Astrocyte (in vitro differentiated cells and primary cell): ENCODE data around the gene DNAJC27. TPM values are rescaled to one million over a fixed set of nuclear protein-coding genes. Genes with fewer than 3 reads are reported as not detected.

Source experiments
- DNase-seq: peaks from one replicate; pipeline ENCODE4 v3.0.0-alpha.2; 2010; ENCODE audit warnings: low read depth
- FAIRE-seq: peaks from 2 replicates; lab custom pipeline; 2011; peaks lifted over from hg19 to GRCh38; lab: Jason Lieb, UNC
- H2AFZ ChIP-seq: 2 replicates; pipeline ENCODE4 v1.6.0; 2012; ENCODE audit warnings: low read depth, low read length, inconsistent platforms
- H3K27ac ChIP-seq: 2 replicates; pipeline ENCODE4 v1.5.1; 2011; ENCODE audit warnings: low read depth, low read length, inconsistent platforms
- H3K27me3 ChIP-seq: 2 replicates; pipeline ENCODE4 v1.6.0; 2011; ENCODE audit warnings: low read length, inconsistent platforms; ENCODE audit not compliant: insufficient read depth
- H3K36me3 ChIP-seq: 2 replicates; pipeline ENCODE4 v1.5.1; 2011; ENCODE audit warnings: low read length, inconsistent platforms; ENCODE audit not compliant: insufficient read depth
- H3K4me1 ChIP-seq: 2 replicates; pipeline ENCODE4 v1.5.1; 2011; ENCODE audit warnings: low read length, inconsistent platforms; ENCODE audit not compliant: insufficient read depth
- H3K4me2 ChIP-seq: 2 replicates; pipeline ENCODE4 v1.6.0; 2012; ENCODE audit warnings: low read length, inconsistent platforms
- H3K4me3 ChIP-seq: 2 replicates; pipeline ENCODE4 v1.5.1; 2011; ENCODE audit warnings: low read depth, mild to moderate bottlenecking, low read length, inconsistent platforms; ENCODE audit not compliant: insufficient read depth
- H3K79me2 ChIP-seq: 2 replicates; pipeline ENCODE4 v1.6.0; 2012; ENCODE audit warnings: mild to moderate bottlenecking, low read length, inconsistent platforms; ENCODE audit not compliant: insufficient read depth
- H3K9ac ChIP-seq: 2 replicates; pipeline ENCODE4 v1.6.0; 2012; ENCODE audit warnings: mild to moderate bottlenecking, low read length, inconsistent platforms
- H3K9me3 ChIP-seq: 2 replicates; pipeline ENCODE4 v1.5.1; 2012; ENCODE audit warnings: low read depth, mild to moderate bottlenecking, low read length, inconsistent platforms; ENCODE audit not compliant: insufficient read depth
- H4K20me1 ChIP-seq: 2 replicates; pipeline ENCODE4 v1.6.0; 2012; ENCODE audit warnings: low read length, inconsistent platforms; ENCODE audit not compliant: insufficient read depth
- H3K27ac Mint-ChIP-seq: one replicate; pipeline ENCODE4 v1.8.0; 2021; ENCODE audit warnings: mild to moderate bottlenecking, mixed read lengths; ENCODE audit not compliant: unreplicated experiment
- H3K27me3 Mint-ChIP-seq: one replicate; pipeline ENCODE4 v1.8.0; 2021; ENCODE audit warnings: low read depth, mixed read lengths; ENCODE audit not compliant: unreplicated experiment
- H3K36me3 Mint-ChIP-seq: one replicate; pipeline ENCODE4 v1.8.0; 2021; ENCODE audit warnings: low read depth, mixed read lengths; ENCODE audit not compliant: unreplicated experiment
- H3K4me1 Mint-ChIP-seq: one replicate; pipeline ENCODE4 v1.8.0; 2021; ENCODE audit warnings: low read depth, mixed read lengths; ENCODE audit not compliant: unreplicated experiment
- H3K4me3 Mint-ChIP-seq: one replicate; pipeline ENCODE4 v1.8.0; 2021; ENCODE audit warnings: mild to moderate bottlenecking, moderate library complexity, mixed read lengths; ENCODE audit not compliant: unreplicated experiment
- H3K9me3 Mint-ChIP-seq: one replicate; pipeline ENCODE4 v1.8.0; 2021; ENCODE audit warnings: mild to moderate bottlenecking, mixed read lengths; ENCODE audit not compliant: unreplicated experiment
- EZH2 ChIP-seq: IDR thresholded peaks from 2 replicates; pipeline ENCODE4 v1.6.1; 2012; ENCODE audit warnings: mild to moderate bottlenecking, low read length, inconsistent platforms; ENCODE audit not compliant: insufficient read depth
- total RNA-seq: library from RNA; stranded (reverse); gene quantifications from 2 replicates; pipeline ENCODE4 v1.2.1, GENCODE V29; 2021
- TF ChIP-seq, protein P1 (sequence below): IDR thresholded peaks from 2 replicates; pipeline ENCODE4 v1.5.1; 2011; ENCODE audit warnings: low read depth, mild to moderate bottlenecking, inconsistent platforms, low read length, moderate library complexity; ENCODE audit not compliant: insufficient read depth

Gene DNAJC27
- total RNA-seq, 1 donor from 2014 or later, result 3.5 TPM

DNA sequence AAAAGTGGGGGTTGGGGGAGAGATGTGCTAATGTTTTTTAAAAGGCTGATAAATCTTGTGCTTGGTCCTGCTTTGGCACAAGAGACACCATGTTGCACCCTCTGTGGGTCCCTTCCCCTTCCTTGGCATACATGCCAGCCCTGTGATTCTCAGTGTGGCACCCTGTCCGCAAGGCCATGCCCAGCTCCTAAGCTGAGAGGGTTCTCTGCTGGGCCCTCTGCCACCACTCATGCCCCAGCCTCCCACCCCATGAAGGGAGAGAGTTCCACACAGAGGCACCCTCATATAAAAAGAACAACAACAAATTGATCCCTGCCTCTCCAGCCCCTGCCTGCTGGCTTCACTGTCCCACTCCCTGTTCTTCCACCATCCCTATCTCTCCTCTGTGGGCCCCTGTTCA is 49.2 kb downstream of the DNAJC27 start:
- no peaks in the 10 kb centered on the region for H3K9me3 Mint-ChIP-seq
- no peak for FAIRE-seq

DNA sequence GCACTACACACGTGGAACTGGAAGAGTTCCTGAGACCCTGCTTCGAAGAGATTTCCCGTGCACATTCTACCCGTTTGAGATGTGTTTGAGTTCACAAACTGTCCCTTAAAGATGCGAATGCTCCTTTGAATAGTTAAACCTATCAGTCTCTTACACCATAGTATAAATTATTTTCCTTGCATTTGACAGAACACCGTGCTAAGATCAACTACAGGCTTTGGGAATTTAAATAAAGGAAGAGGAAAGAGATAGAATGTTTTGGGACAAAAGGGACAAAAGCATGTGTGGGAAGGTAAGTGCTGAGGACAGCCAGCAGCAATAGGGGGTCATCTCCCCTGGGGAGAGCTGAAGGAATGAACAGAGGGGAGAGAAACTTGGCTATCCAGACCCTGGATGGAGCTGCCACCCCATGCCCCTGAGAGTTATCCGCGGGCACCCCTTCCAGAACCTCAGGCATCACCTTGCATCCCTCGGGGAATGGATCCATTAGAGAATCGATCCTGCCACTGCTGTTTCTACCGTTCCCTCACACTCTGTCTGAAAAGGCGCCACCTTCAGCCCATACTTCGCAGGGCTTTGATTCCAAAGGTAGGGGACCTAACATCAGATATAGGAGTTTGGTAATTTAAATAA is 50.8 kb downstream of the DNAJC27 start:
- Histone ChIP-seq H3K4me1 (peaks cover 11% of the 10 kb centered on the region), H3K79me2 (peaks cover 8% of the 10 kb centered on the region), H3K4me3 (peak overlapping the region; percentile 55), H3K9ac (peak overlapping the region; percentile 56), H3K9me3 (no peaks in the 10 kb centered on the region), H3K4me2 (peak overlapping the region; percentile 82), H4K20me1 (peaks cover 15% of the 10 kb centered on the region), H2AFZ (peak overlapping the region; percentile 70), H3K36me3 (no peaks in the 10 kb centered on the region), H3K27me3 (no peaks in the 10 kb centered on the region), H3K27ac (no peak overlapping the region)
- peak overlapping the region; percentile 82 for H3K4me3 Mint-ChIP-seq
- peaks cover 10% of the 10 kb centered on the region for H3K27me3 Mint-ChIP-seq
- H3K36me3 Mint-ChIP-seq, result peaks cover 2% of the 10 kb centered on the region
- FAIRE-seq, result no peak
- no peak for DNase-seq
- TF ChIP-seq, protein P1, sequence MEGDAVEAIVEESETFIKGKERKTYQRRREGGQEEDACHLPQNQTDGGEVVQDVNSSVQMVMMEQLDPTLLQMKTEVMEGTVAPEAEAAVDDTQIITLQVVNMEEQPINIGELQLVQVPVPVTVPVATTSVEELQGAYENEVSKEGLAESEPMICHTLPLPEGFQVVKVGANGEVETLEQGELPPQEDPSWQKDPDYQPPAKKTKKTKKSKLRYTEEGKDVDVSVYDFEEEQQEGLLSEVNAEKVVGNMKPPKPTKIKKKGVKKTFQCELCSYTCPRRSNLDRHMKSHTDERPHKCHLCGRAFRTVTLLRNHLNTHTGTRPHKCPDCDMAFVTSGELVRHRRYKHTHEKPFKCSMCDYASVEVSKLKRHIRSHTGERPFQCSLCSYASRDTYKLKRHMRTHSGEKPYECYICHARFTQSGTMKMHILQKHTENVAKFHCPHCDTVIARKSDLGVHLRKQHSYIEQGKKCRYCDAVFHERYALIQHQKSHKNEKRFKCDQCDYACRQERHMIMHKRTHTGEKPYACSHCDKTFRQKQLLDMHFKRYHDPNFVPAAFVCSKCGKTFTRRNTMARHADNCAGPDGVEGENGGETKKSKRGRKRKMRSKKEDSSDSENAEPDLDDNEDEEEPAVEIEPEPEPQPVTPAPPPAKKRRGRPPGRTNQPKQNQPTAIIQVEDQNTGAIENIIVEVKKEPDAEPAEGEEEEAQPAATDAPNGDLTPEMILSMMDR, result peak; percentile 19
- TF ChIP-seq EZH2, result no peak
- no peak overlapping the region for H3K27ac Mint-ChIP-seq
- peaks cover 5% of the 10 kb centered on the region for H3K4me1 Mint-ChIP-seq
- no peaks in the 10 kb centered on the region for H3K9me3 Mint-ChIP-seq

More for the DNA sequence above, 49.2 kb downstream of the DNAJC27 start:
- DNase-seq, result no peak
- H3K4me2 ChIP-seq, result no peak overlapping the region
- no peaks in the 10 kb centered on the region for H3K36me3 ChIP-seq
- peaks cover 16% of the 10 kb centered on the region for H3K27me3 Mint-ChIP-seq
- H3K4me3 ChIP-seq, result no peak overlapping the region
- H3K79me2 ChIP-seq, result peaks cover 8% of the 10 kb centered on the region
- H3K36me3 Mint-ChIP-seq, result peaks cover 2% of the 10 kb centered on the region
- H4K20me1 ChIP-seq, result peaks cover 4% of the 10 kb centered on the region
- H3K27ac ChIP-seq, result no peak overlapping the region
- no peak overlapping the region for H3K9ac ChIP-seq
- H3K9me3 ChIP-seq, result no peaks in the 10 kb centered on the region
- H3K27ac Mint-ChIP-seq, result no peak overlapping the region
- no peak overlapping the region for H2AFZ ChIP-seq
- H3K27me3 ChIP-seq, result no peaks in the 10 kb centered on the region
- peaks cover 10% of the 10 kb centered on the region for H3K4me1 ChIP-seq
- H3K4me3 Mint-ChIP-seq, result no peak overlapping the region
- TF ChIP-seq, protein P1, result no peak
- TF ChIP-seq EZH2, result no peak
- H3K4me1 Mint-ChIP-seq, result peaks cover 3% of the 10 kb centered on the region
